ENCODE results near the gene POLR2A. TPM values are rescaled to one million over a fixed set of nuclear protein-coding genes. Genes with fewer than 3 reads are reported as not detected.
"Not testable (repeated sequence)": the region's sequence is repeated elsewhere in the genome, so short reads cannot be mapped to it uniquely, and the experiment has no call there.

The POLR2A gene
- total RNA-seq, 1 donor from 2014 or later: 133 TPM

DNA sequence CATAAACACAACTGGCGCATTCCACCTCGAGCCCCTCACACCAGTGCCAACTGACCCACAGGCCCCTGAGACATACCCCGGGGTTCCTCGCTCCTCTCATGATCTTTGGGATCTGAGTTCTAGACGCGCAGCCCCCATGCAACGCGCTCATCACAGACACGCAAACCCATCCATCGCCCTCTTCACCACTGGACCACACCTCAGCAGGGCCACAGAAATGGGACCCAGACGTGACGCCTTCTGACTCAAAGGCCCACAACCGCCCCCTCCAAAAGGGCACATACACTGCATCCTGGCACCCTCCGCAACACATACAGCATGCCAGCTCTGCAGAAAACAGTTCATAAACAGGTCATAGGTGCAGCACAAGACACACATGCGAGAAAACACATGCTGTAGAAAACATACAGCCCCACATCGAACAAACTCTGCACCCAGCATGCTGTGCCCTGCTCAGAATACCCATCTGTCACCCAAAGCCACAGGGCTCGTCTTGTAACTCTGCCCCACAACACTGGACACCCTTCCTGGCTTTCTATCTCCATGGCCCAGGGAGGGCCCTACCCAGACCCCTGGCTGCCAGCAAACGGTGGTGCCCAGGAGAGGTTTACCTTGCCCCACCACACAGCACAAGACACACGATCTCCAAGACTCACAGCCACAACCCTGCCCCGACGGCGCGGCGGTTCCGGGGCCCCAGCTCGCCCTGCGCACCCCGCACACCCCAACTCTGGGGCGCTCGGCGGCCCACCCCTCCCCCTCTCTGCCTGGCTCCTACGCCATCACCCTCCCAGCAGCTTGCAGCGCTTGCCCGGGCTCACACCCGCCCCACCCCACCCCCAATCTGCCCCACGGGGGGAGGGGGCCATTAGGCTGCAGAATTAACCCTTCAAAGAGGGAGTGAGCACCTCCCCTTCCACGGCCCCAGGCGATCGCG is 5.6 kb upstream of the POLR2A start:
- no peak for DNase-seq (ENCODE audit: low spot score)

DNA sequence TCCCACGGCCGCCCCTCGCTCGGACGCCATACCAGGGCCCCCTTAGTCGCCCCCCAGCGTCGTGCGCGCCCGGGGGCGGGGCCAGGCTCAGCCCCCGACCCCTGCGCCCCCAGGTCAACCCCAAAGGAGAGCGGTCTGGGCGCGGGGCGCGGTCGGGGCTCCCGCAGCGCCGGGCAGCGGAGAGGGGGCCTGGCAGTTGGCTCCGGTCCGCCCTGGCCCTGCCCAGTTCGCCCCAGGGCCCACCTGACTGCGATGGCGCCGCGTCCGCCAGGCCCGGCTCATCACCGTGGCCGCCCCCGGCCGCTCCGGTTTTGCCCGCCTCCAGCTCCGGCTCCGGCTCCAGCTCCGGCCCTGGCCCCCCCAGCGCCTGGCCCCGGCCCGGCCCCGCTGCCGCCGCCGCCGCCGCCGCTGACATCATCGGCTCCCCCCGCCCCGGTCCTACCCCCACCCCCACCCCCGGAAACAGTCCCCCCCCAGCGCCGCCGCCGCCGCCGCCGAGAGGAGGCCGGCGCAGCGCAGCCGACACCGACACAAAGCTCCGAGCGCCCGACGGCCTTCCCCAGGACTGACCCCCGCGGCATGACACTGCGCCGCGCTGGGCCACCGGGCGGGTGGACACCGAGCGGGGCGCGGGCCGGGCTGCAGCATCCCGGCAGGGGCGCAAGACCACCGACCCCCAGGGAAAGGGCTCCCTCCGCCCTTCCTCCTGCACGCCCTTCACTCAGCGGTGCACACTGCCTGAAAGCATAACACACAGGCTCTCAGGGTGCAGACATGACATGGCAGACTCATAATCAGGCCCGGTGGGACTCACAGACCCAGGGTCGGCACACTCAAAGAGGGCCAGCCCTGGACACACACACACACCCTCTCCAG is 4.7 kb upstream of the POLR2A start, which contains the start of gene ZBTB4:
Gene ZBTB4, minus strand, starts transcription at position 419 of the 876 bp plus-strand sequence. CDS start 12,830 bp downstream, outside the sequence.
- DNase-seq (ENCODE audit: low spot score): no peak

DNA sequence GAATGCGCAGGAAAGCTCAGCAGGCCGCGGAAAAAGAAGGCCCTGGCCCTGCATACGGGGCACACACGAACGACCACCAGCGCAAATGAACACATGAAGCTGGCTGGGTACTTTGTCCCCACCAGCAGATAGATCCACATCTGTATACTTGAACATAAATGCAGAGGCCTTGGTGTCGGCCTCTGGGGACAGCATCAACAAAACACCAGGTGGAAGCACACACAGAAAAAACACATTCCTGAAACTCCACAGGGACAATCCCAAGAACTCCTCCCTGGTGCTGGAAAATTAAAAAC is 4.1 kb upstream of the POLR2A start:
- no peak for DNase-seq (ENCODE audit: low spot score)

DNA sequence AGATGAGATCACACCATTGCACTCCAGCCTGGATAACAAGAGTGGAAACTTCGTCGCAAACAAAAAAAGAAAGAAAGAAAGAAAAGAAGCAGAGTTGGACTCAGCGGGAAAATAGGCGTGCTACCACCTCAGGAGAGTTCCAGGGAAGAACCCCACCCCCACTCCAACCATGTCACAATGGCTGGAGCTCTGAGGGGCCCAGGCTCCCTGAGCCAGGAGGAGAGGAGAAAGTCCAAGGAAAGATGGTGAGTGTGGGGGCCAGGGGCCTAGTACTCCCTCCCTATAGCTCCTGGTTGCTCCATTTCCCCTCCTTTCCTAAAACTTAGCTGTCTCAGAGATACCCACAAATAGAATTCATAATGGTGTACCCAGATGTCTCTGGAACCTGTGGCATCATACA is 2.9 kb upstream of the POLR2A start, which contains the start of gene SLC35G6:
Gene SLC35G6, plus strand, starts transcription at position 172 of the 400 bp plus-strand sequence. Its CDS starts 71 bp downstream, at position 243.
- DNase-seq (ENCODE audit: low spot score): not testable (repeated sequence)

DNA sequence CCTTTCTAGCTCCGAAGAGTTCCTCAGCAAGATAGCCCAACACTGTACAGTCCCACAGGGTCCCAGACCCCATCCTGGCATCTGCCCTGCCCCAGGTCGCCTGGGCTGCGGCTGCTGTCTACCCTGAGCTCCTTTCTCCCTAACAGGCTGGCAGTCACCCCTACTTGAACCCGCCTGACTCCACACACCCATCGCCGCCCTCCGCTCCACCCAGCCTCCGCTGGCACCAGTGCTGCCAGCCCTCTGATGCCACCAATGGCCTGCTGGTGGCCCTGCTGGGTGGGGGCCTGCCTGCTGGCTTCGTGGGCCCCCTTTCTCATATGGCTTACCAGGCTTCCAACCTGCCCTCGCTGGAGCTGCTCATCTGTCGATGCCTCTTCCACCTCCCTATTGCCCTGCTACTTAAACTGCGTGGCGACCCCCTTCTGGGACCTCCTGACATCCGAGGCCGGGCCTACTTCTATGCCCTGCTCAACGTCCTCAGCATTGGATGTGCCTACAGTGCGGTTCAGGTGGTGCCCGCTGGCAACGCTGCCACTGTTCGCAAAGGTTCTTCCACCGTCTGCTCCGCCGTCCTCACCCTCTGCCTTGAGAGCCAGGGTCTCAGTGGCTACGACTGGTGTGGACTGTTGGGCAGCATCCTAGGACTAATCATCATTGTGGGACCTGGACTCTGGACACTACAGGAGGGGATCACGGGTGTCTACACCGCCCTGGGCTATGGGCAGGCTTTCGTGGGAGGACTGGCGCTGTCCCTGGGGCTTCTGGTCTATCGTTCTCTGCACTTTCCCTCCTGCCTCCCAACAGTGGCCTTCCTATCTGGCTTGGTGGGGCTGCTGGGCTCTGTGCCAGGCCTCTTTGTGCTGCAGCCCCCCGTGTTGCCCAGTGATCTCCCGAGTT is 2.1 kb upstream of the POLR2A start:
- DNase-seq (ENCODE audit: low spot score): not testable (repeated sequence)

DNA sequence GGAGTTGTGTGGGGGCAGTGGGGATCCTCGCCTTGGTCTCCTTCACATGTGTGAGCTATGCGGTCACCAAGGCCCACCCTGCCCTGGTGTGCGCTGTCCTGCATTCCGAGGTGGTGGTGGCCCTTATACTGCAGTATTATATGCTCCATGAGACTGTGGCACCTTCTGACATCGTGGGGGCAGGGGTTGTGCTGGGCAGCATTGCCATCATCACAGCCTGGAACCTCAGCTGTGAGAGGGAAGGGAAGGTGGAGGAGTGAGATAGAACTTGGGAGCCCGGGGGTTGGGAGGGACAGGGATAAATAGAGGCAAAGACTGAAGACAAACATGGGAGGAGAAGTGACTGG is 1.5 kb upstream of the POLR2A start:
- DNase-seq (ENCODE audit: low spot score): not testable (repeated sequence)

DNA sequence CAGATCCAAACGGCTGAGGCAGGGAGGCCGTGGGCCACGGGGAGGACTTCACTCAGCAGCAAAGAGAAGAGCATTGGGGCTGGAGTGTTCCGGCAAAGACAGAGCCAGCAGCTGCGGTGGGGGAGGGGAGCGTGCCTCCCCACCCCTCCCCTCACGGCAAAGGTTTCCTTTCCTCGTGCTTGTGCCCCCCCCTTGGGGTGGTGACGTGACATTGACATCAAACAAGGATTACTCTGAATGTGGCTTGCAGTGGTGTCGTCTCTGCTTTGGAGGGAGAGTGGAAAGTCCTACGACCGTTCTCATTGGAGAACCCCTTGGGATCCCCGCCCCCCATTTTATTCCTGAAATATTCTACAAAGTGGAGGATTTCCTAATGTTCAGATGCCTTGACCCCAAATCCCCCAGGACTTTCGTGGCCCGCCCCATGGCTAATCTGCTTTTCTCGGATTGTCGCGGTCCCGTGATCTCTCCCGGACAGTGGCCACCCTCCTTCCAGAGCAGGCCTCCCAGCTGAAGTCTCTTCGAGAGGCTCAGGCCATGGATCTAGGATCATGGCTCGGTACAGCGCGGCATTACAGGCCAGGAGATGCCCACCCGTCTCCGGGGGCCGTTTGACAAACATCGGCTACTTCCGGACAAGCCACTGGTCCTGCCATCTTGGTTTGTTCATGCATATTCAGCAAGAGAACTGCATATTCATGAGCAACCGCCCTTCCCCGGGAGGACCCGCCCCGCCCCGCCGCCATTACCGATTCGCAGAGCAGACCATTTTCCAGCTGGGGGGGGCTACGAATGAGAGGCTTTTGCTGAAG is 705 bp upstream of the POLR2A start:
- peak; percentile 94 for DNase-seq (ENCODE audit: low spot score)

DNA sequence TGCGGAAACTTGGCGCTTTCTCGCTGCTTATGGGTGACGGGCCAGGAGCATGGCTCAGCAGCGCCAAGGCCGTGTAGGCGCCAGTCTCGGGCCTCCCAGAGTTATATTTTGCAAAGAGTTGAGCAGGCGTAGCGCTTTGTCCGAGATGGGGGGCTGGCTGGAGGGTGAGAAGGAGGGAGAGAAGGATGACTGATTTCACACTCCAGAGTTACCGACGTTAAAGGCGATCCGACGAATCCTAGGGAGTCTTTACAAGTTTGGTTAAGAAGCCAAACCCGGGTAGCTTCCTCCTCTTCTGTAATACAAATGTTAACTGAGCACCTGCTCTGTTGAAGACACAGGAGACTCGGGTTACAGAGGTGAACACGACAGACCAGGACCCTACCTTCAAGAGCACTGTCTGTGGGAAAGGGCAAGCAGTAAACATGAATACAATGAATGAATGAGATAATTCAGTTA is 782 bp downstream of the POLR2A start:
- no peak for DNase-seq (ENCODE audit: low spot score)

DNA sequence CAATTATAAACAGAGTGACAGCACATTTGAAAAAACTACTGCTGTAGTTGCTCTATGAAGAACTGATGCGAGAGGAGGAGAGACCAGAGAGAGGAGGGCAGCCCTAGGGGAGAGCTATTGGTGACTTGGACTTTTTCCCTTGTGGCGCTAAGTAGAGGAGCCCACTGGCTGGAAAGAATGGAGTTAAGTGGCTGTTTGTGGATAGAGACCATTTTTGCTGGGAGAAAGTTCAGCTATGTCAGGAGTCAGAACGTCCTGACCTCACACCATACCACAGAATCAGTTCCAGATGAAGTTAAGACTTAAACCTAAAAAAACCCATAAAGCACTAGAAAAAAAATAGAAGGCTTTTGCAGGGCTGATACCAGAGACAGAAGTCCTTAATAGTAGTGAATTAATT is 2.0 kb downstream of the POLR2A start:
- DNase-seq (ENCODE audit: low spot score): no peak

DNA sequence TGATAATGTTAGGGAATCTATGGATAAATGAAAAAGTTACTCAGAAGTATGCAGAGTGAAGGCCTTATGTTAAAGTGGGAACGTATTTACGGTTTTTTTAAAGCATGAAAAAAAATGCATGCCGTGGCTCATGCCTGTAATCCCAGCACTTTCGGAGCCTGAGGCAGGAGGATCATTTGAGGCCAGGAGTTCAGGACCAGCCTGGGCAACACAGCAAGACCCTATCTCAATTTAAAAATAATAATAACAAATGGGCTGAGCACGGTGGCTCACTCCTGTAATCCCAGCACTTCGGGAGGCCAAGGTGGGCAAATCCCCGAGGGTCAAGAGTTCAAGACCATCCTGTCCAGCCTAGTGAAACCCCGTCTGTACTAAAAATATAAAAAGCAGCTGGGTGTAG is 6.0 kb downstream of the POLR2A start:
- no peak for DNase-seq (ENCODE audit: low spot score)

DNA sequence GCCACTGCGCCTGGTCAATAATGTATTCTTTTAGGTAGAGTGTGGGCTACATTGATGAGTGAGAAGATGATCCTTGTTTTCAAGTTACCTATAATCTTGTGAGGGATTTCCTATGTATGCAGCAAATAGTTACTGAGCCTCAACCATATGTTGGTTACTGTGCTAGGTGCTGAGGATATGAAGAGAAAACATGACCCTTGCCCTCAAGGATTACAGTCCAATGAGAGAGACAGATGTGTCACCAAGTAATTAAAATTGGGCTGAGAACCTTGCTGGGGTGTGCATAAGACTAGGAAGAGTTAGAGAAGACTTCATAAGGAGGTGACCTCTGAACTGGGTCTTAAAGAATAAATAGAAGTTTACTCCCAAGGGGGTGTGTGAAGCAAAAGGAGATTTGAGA is 7.4 kb downstream of the POLR2A start:
- DNase-seq (ENCODE audit: low spot score): no peak

DNA sequence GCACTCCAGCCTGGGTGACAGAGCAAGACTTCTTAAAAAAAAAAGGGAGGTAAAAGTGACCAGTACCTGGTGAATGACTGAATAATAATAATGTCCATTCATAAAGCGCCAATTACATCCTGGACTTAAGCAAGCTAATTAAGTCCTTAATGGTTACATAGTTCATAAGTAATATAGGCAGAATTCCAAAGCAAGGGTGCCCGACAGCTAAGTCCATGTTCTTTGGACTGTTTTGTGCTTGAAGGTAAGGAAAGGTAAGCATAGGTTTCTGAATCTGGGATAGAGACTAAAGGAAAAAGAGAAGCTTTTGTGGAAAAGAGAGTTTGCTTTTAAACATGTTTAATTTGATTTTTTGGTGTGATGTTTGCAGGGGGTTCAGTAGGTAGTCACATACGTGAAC is 9.8 kb downstream of the POLR2A start:
- no peak for DNase-seq (ENCODE audit: low spot score)

DNA sequence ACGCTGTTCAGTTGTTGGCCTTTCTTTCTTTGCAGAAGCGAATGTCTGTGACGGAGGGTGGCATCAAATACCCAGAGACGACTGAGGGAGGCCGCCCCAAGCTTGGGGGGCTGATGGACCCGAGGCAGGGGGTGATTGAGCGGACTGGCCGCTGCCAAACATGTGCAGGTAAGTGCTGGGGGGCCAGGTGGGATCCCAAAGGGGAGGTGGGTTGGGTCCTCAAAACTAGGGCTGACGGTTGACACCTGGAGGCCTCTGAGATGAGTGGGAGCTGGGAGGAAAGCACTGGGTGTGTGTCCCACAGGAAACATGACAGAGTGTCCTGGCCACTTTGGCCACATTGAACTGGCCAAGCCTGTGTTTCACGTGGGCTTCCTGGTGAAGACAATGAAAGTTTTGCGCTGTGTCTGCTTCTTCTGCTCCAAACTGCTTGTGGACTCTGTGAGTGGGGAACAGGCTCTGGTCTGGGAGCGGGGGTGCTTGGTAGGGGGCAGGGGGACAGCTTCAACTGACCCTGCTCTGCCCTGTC is 11.8 kb downstream of the POLR2A start:
- DNase-seq (ENCODE audit: low spot score): no peak

DNA sequence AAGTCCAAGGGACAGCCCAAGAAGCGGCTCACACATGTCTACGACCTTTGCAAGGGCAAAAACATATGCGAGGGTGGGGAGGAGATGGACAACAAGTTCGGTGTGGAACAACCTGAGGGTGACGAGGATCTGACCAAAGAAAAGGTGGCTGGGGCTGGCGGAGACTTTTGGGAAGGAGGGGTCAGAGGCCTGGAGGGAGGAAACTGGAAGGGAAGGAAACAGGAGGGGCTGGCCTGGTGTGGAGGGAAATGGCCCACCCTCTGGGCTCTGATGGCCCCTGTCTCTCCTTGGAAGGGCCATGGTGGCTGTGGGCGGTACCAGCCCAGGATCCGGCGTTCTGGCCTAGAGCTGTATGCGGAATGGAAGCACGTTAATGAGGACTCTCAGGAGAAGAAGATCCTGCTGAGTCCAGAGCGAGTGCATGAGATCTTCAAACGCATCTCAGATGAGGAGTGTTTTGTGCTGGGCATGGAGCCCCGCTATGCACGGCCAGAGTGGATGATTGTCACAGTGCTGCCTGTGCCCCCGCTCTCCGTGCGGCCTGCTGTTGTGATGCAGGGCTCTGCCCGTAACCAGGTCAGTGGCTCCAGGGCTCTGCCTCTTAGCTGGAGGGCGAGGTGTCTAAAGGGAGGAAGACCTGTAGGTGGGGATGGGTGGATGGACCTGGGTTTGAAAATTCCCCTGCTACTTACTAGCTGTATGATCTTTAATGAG is 12.5 kb downstream of the POLR2A start:
- no peak for DNase-seq (ENCODE audit: low spot score)

DNA sequence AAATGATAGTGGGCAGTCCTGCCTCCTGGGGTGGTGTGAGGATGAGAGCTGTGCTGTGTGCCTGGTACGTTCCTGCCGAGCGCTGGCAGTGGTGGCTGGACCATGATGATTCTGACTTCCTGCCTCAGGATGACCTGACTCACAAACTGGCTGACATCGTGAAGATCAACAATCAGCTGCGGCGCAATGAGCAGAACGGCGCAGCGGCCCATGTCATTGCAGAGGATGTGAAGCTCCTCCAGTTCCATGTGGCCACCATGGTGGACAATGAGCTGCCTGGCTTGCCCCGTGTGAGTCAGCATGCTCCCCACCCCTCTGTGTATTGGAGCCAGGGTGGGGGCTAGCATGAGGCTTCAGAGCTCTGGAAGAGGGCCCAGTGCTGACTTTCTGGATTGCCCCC is 13.1 kb downstream of the POLR2A start:
- DNase-seq (ENCODE audit: low spot score): no peak

DNA sequence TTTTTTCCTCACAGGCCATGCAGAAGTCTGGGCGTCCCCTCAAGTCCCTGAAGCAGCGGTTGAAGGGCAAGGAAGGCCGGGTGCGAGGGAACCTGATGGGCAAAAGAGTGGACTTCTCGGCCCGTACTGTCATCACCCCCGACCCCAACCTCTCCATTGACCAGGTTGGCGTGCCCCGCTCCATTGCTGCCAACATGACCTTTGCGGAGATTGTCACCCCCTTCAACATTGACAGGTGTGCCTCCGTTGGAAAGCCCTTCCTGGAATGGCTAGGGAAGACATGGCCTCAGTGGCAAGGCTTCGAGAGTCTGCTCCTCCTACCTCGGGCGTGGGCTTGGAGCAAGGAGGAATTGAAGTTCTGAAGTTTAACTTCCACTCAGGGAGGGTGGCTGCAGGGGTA is 13.5 kb downstream of the POLR2A start:
- DNase-seq (ENCODE audit: low spot score): no peak

DNA sequence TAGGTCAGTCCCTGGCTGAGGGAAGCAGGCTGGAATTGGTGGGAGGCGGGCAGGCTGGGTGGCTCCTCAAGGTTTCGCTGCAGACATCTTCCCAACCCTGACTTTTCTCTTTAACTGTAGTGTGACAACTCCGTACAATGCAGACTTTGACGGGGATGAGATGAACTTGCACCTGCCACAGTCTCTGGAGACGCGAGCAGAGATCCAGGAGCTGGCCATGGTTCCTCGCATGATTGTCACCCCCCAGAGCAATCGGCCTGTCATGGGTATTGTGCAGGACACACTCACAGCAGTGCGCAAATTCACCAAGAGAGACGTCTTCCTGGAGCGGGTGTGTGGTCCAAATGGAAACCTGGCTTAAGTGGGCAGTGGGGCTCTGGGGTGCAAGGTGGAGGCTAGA is 15.0 kb downstream of the POLR2A start:
- DNase-seq (ENCODE audit: low spot score): no peak

DNA sequence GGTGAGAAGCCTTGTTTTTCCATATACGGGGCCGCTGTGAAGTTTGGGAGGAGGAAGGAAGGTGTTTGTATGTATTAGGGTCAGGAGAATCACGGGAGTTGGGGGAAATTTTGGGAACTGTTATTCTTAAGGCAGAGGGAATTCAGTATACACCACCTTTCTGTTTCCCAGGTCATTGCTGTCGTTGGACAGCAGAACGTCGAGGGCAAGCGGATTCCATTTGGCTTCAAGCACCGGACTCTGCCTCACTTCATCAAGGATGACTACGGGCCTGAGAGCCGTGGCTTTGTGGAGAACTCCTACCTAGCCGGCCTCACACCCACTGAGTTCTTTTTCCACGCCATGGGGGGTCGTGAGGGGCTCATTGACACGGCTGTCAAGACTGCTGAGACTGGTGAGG is 17.6 kb downstream of the POLR2A start:
- DNase-seq (ENCODE audit: low spot score): no peak

DNA sequence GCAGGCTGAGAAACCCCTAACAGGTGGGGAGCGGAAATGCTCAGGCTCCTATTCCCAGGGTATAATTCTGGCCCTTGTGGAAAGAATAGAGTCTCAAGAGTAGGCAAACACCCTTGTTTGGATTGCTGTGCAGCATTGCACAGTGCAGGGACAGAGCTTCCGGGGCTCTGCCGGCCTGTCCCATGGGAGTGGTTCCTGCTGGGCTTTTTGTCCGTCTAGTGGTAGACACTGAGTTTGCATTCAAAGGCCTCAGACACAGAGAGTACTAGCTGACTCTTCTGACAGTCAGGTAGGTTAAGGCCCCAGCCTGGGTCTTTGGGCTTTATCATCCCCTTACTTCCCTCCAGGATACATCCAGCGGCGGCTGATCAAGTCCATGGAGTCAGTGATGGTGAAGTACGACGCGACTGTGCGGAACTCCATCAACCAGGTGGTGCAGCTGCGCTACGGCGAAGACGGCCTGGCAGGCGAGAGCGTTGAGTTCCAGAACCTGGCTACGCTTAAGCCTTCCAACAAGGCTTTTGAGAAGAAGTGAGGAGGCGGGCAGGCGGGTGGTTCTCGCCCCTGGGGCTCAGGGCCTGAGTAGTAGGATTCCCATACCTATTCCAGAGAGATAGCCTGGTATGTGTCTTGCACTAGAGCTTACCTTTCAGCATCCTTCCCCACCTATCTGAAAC is 18.1 kb downstream of the POLR2A start:
- no peak for DNase-seq (ENCODE audit: low spot score)
